Activated B cell treated with CpG ODN at 0.5 μM for 24 hours (primary cell): ENCODE data around the gene KLHL3. TPM values are rescaled to one million over a fixed set of nuclear protein-coding genes. Genes with fewer than 3 reads are reported as not detected.

Source experiments
- ATAC-seq: fragments of 200-7000 bp; cut with Tn5 transposase; one replicate; pipeline ENCODE4 v1.10.0; 2021; ENCODE audit warnings: low read depth, mild to moderate bottlenecking, moderate library complexity
- CTCF ChIA-PET: fragments of 350-600 bp; sonication (Branson Sonifier 250); formaldehyde crosslinking; loops from one replicate; lab custom pipeline; 2021; ENCODE audit warnings: antibody characterized with exemption; lab: Charles Lee
- POLR2A ChIA-PET: fragments of 350-600 bp; sonication (Branson Sonifier 250); formaldehyde crosslinking; loops from one replicate; lab custom pipeline; 2021; ENCODE audit warnings: antibody characterized with exemption; lab: Charles Lee
- DNase-seq: peaks from one replicate; pipeline ENCODE4 v3.0.0; 2022
- H3K27ac Mint-ChIP-seq: one replicate; pipeline ENCODE4 v1.8.0; 2020; ENCODE audit warnings: mixed read lengths
- H3K27me3 Mint-ChIP-seq: one replicate; pipeline ENCODE4 v1.8.0; 2021; ENCODE audit warnings: mixed read lengths
- H3K36me3 Mint-ChIP-seq: one replicate; pipeline ENCODE4 v1.8.0; 2021; ENCODE audit warnings: low read depth, mixed read lengths
- H3K4me1 Mint-ChIP-seq: one replicate; pipeline ENCODE4 v1.8.0; 2021; ENCODE audit warnings: mixed read lengths
- H3K4me3 Mint-ChIP-seq: one replicate; pipeline ENCODE4 v1.8.0; 2020; ENCODE audit warnings: mild to moderate bottlenecking, mixed read lengths
- H3K9me3 Mint-ChIP-seq: one replicate; pipeline ENCODE4 v1.8.0; 2020; ENCODE audit warnings: mixed read lengths
- CTCF ChIP-seq: fragments of 200-600 bp; IDR thresholded peaks from one replicate; pipeline ENCODE4 v1.8.0; 2022; ENCODE audit warnings: antibody characterized with exemption, mild to moderate bottlenecking
- intact Hi-C: fragments of 100-400 bp; cut with micrococcal nuclease; formaldehyde crosslinking; loops from one replicate; pipeline ENCODE4 v1.15.1; 2024
- total RNA-seq: library from RNA; stranded (reverse); gene quantifications from 2 replicates; pipeline ENCODE4 v1.2.3, GENCODE V29; 2022

KLHL3 gene
- total RNA-seq, 1 donor from 2014 or later = 5.9 TPM

GRCh38 chr5:137600721-137601360 lies 135.0 kb downstream of the KLHL3 start:
- no peaks in the 10 kb centered on the region for H3K36me3 Mint-ChIP-seq
- H3K4me1 Mint-ChIP-seq = no peaks in the 10 kb centered on the region
- H3K9me3 Mint-ChIP-seq = no peaks in the 10 kb centered on the region
- no peak for TF ChIP-seq CTCF
- intact Hi-C loops = no loop called here
- CTCF ChIA-PET = no interaction called here
- DNase-seq (no peak), ATAC-seq (no peak)
- POLR2A ChIA-PET = no interaction called here
- H3K27ac Mint-ChIP-seq = no peak overlapping the region
- peaks cover 40% of the 10 kb centered on the region for H3K27me3 Mint-ChIP-seq
- H3K4me3 Mint-ChIP-seq = no peak overlapping the region

GRCh38 chr5:137599457-137599856 lies 136.4 kb downstream of the KLHL3 start:
- H3K9me3 Mint-ChIP-seq = no peaks in the 10 kb centered on the region
- H3K36me3 Mint-ChIP-seq = no peaks in the 10 kb centered on the region

GRCh38 chr5:137598399-137598798 lies 137.5 kb downstream of the KLHL3 start:
- H3K27ac Mint-ChIP-seq = no peak overlapping the region
- no peaks in the 10 kb centered on the region for H3K9me3 Mint-ChIP-seq
- H3K36me3 Mint-ChIP-seq = no peaks in the 10 kb centered on the region
- H3K4me3 Mint-ChIP-seq = no peak overlapping the region
- no peak for TF ChIP-seq CTCF
- intact Hi-C loops = no loop called here
- H3K4me1 Mint-ChIP-seq = no peaks in the 10 kb centered on the region
- no peak for DNase-seq
- ChIA-PET POLR2A (no interaction called here), CTCF (no interaction called here)
- no peak for ATAC-seq
- H3K27me3 Mint-ChIP-seq = peaks cover 35% of the 10 kb centered on the region

More at GRCh38 chr5:137599457-137599856, 136.4 kb downstream of the KLHL3 start:
- ATAC-seq = no peak
- no peak for TF ChIP-seq CTCF
- intact Hi-C loops = no loop called here
- CTCF ChIA-PET = no interaction called here
- POLR2A ChIA-PET = no interaction called here
- H3K27me3 Mint-ChIP-seq = peaks cover 35% of the 10 kb centered on the region
- no peak for DNase-seq
- no peak overlapping the region for H3K4me3 Mint-ChIP-seq
- no peaks in the 10 kb centered on the region for H3K4me1 Mint-ChIP-seq
- no peak overlapping the region for H3K27ac Mint-ChIP-seq

GRCh38 chr5:137596941-137597340 lies 138.9 kb downstream of the KLHL3 start:
- H3K36me3 Mint-ChIP-seq = no peaks in the 10 kb centered on the region
- no peak overlapping the region for H3K4me3 Mint-ChIP-seq
- H3K27ac Mint-ChIP-seq = no peak overlapping the region
- ChIA-PET POLR2A (no interaction called here), CTCF (no interaction called here)
- no peaks in the 10 kb centered on the region for H3K4me1 Mint-ChIP-seq
- TF ChIP-seq CTCF = no peak
- intact Hi-C loops = no loop called here
- DNase-seq (no peak), ATAC-seq (no peak)
- H3K27me3 Mint-ChIP-seq = peaks cover 43% of the 10 kb centered on the region
- H3K9me3 Mint-ChIP-seq = peaks cover 5% of the 10 kb centered on the region

- TF ChIP-seq CTCF = no peak
- Mint-ChIP-seq H3K9me3 (peaks cover 5% of the 10 kb centered on the region), H3K4me1 (no peaks in the 10 kb centered on the region), H3K36me3 (no peaks in the 10 kb centered on the region), H3K4me3 (no peak overlapping the region), H3K27me3 (peaks cover 41% of the 10 kb centered on the region), H3K27ac (no peak overlapping the region)
- no peak for ATAC-seq
- CTCF ChIA-PET = no interaction called here
- DNase-seq = no peak
- POLR2A ChIA-PET = no interaction called here
- intact Hi-C loops = no loop called here
Measured at GRCh38 chr5:137595396-137596079, 140.4 kb downstream of the KLHL3 start.
